Panc1 (cell line): ENCODE data around the gene SARS2.

Experiments used
- CTCF ChIP-seq: fragments of 450-650 bp; IDR thresholded peaks from 2 replicates; pipeline ENCODE4 v1.5.1; 2017; ENCODE audit warnings: mild to moderate bottlenecking
- POLR2AphosphoS5 ChIP-seq: IDR thresholded peaks from 2 replicates; pipeline ENCODE4 v1.6.1; 2012; ENCODE audit warnings: mild to moderate bottlenecking, low read depth, low read length, moderate library complexity
- SIN3A ChIP-seq: IDR thresholded peaks from 2 replicates; pipeline ENCODE4 v1.6.1; 2012; ENCODE audit warnings: low read depth, mild to moderate bottlenecking, low read length, moderate library complexity, borderline replicate concordance; ENCODE audit not compliant: insufficient read depth
- TCF7L2 ChIP-seq: IDR thresholded peaks from 2 replicates; pipeline ENCODE4 v1.6.1; 2011; ENCODE audit warnings: mild to moderate bottlenecking, low read depth, low read length, inconsistent platforms

DNA sequence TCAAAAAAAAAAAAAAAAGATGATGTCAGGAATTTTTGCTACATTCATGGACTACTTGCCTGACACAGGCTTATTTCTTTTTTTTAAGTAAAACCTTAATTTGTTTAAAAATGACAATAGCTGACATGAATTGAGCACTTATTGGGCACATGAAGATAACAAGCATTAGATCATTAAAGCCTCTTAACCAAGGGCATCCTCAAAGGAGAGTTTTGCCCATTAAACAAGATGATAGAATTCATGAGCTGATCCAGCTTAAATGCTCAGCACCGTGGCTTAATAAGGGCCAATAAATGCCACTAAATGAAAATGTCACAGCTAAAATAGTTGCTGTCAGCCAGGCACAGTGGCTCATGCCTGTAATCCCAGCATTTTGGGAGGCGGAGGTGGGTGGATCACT is 25.7 kb upstream of the SARS2 start:
- TF ChIP-seq CTCF = no peak
- TF ChIP-seq POLR2AphosphoS5 = no peak
- no peak for TF ChIP-seq SIN3A
- no peak for TF ChIP-seq TCF7L2
